HEK293 (cell line): Measurements from ENCODE around the gene YARS2.

Experiments used
- CTCF ChIA-PET: fragments of 350-600 bp; formaldehyde crosslinking; extraction: SDS; loops from one replicate; lab custom pipeline; 2021; ENCODE audit warnings: antibody characterized with exemption; lab: Yijun Ruan, JAX
- POLR2A ChIA-PET: fragments of 300-600 bp; formaldehyde crosslinking; extraction: SDS; loops from one replicate; lab custom pipeline; 2020; ENCODE audit warnings: antibody characterized with exemption, inconsistent platforms; lab: Yijun Ruan, JAX
- H3K27ac ChIP-seq: fragments of 200-500 bp; sonication (Bioruptor generic); 2 replicates; pipeline ENCODE4 v1.5.1; 2014; ENCODE audit warnings: low read depth, low read length, control low read depth, inconsistent platforms; ENCODE audit errors: extremely low read depth
- H3K36me3 ChIP-seq, 2 experiments: fragments of 200-500 bp in 1 of 2; sonication (Bioruptor generic) in 1 of 2; 1 replicate in 1 of 2; 2 replicates in 1 of 2; pipeline ENCODE4 v1.5.1; 2014 to 2017; ENCODE audit warnings: inconsistent platforms in 2 of 2, low read length in 2 of 2; ENCODE audit not compliant: control insufficient read depth in 2 of 2, insufficient read depth in 1 of 2
- H3K4me1 ChIP-seq: fragments of 200-500 bp; sonication (Bioruptor generic); 2 replicates; pipeline ENCODE4 v1.5.1; 2014; ENCODE audit warnings: mild to moderate bottlenecking, low read length, inconsistent platforms; ENCODE audit not compliant: control insufficient read depth, insufficient read depth
- H3K4me3 ChIP-seq: 2 replicates; pipeline ENCODE4 v1.5.1; 2011; ENCODE audit warnings: low read depth, mild to moderate bottlenecking, control low read depth, low read length, moderate library complexity
- H3K9me3 ChIP-seq: fragments of 200-500 bp; sonication (Bioruptor generic); 2 replicates; pipeline ENCODE4 v1.5.1; 2014; ENCODE audit warnings: low read depth, low read length, inconsistent platforms; ENCODE audit not compliant: control insufficient read depth, insufficient read depth
- BCL11A ChIP-seq: fragments of 450-650 bp; formaldehyde crosslinking; IDR thresholded peaks from 2 replicates; pipeline ENCODE4 v1.5.1; 2016; ENCODE audit warnings: low read depth, missing biosample characterization, missing genetic modification characterization
- FEZF1 ChIP-seq: fragments of 450-650 bp; formaldehyde crosslinking; IDR thresholded peaks from 2 replicates; pipeline ENCODE4 v1.5.1; 2016; ENCODE audit warnings: missing biosample characterization, missing genetic modification characterization
- GFI1B ChIP-seq: fragments of 450-650 bp; formaldehyde crosslinking; IDR thresholded peaks from 2 replicates; pipeline ENCODE4 v1.5.1; 2016; ENCODE audit warnings: missing biosample characterization, missing genetic modification characterization
- GLIS1 ChIP-seq: fragments of 450-650 bp; formaldehyde crosslinking; IDR thresholded peaks from 2 replicates; pipeline ENCODE4 v1.5.1; 2016; ENCODE audit warnings: missing biosample characterization, missing genetic modification characterization
- KLF1 ChIP-seq: fragments of 450-650 bp; formaldehyde crosslinking; IDR thresholded peaks from 2 replicates; pipeline ENCODE4 v1.5.1; 2016; ENCODE audit warnings: missing biosample characterization, missing genetic modification characterization
- RBAK ChIP-seq: fragments of 450-650 bp; formaldehyde crosslinking; IDR thresholded peaks from 2 replicates; pipeline ENCODE4 v1.5.1; 2016; ENCODE audit warnings: missing biosample characterization, missing genetic modification characterization
- SALL2 ChIP-seq: fragments of 450-650 bp; formaldehyde crosslinking; IDR thresholded peaks from 2 replicates; pipeline ENCODE4 v1.5.0; 2017; ENCODE audit warnings: missing biosample characterization, mild to moderate bottlenecking, missing genetic modification characterization, borderline replicate concordance
- ZIC2 ChIP-seq: fragments of 450-650 bp; formaldehyde crosslinking; IDR thresholded peaks from 2 replicates; pipeline ENCODE4 v1.5.1; 2016; ENCODE audit warnings: missing biosample characterization, missing genetic modification characterization
- ZNF132 ChIP-seq: fragments of 450-650 bp; formaldehyde crosslinking; IDR thresholded peaks from 2 replicates; pipeline ENCODE4 v1.5.1; 2017; ENCODE audit warnings: missing biosample characterization, missing genetic modification characterization, borderline replicate concordance
- ZNF239 ChIP-seq: fragments of 450-650 bp; formaldehyde crosslinking; IDR thresholded peaks from 2 replicates; pipeline ENCODE4 v1.5.1; 2016; ENCODE audit warnings: missing biosample characterization, missing genetic modification characterization
- ZNF324 ChIP-seq: fragments of 450-650 bp; formaldehyde crosslinking; IDR thresholded peaks from 2 replicates; pipeline ENCODE4 v1.5.1; 2016; ENCODE audit warnings: missing biosample characterization, missing genetic modification characterization
- ZNF530 ChIP-seq: fragments of 450-650 bp; formaldehyde crosslinking; IDR thresholded peaks from 2 replicates; pipeline ENCODE4 v1.5.1; 2016; ENCODE audit warnings: low read depth, missing biosample characterization, missing genetic modification characterization
- ZNF623 ChIP-seq: fragments of 450-650 bp; formaldehyde crosslinking; IDR thresholded peaks from 2 replicates; pipeline ENCODE4 v1.5.1; 2016; ENCODE audit warnings: missing biosample characterization, missing genetic modification characterization
- ZNF629 ChIP-seq: fragments of 450-650 bp; formaldehyde crosslinking; IDR thresholded peaks from 2 replicates; pipeline ENCODE4 v1.5.1; 2017; ENCODE audit warnings: missing biosample characterization, missing genetic modification characterization
- ZNF837 ChIP-seq: fragments of 450-650 bp; formaldehyde crosslinking; IDR thresholded peaks from 2 replicates; pipeline ENCODE4 v1.5.1; 2016; ENCODE audit warnings: missing biosample characterization, missing genetic modification characterization
- ZNF843 ChIP-seq: fragments of 450-650 bp; formaldehyde crosslinking; IDR thresholded peaks from 2 replicates; pipeline ENCODE4 v1.5.1; 2016; ENCODE audit warnings: missing biosample characterization, missing genetic modification characterization
- ZXDB ChIP-seq: fragments of 450-650 bp; formaldehyde crosslinking; IDR thresholded peaks from 2 replicates; pipeline ENCODE4 v1.5.1; 2016; ENCODE audit warnings: missing biosample characterization, missing genetic modification characterization
- TF ChIP-seq, protein P1 (sequence below): fragments of 450-650 bp; IDR thresholded peaks from 2 replicates; pipeline ENCODE4 v1.5.1; 2018; ENCODE audit warnings: missing biosample characterization, mild to moderate bottlenecking, missing genetic modification characterization
- TF ChIP-seq, protein P2 (sequence below): fragments of 450-650 bp; formaldehyde crosslinking; IDR thresholded peaks from 2 replicates; pipeline ENCODE4 v1.5.1; 2017; ENCODE audit warnings: missing biosample characterization, missing genetic modification characterization
- TF ChIP-seq, protein P3 (sequence below): fragments of 450-650 bp; formaldehyde crosslinking; optimal IDR thresholded peaks from 2 replicates; pipeline ENCODE3; 2016; ENCODE audit warnings: missing biosample characterization, mild to moderate bottlenecking, missing genetic modification characterization
- TF ChIP-seq, protein P4 (sequence below): fragments of 450-650 bp; formaldehyde crosslinking; IDR thresholded peaks from 2 replicates; pipeline ENCODE4 v1.5.1; 2017; ENCODE audit warnings: missing biosample characterization, missing genetic modification characterization
- TF ChIP-seq, protein P5 (sequence below): fragments of 450-650 bp; formaldehyde crosslinking; IDR thresholded peaks from 2 replicates; pipeline ENCODE4 v1.5.1; 2017; ENCODE audit warnings: missing biosample characterization, missing genetic modification characterization

YARS2 gene

DNA sequence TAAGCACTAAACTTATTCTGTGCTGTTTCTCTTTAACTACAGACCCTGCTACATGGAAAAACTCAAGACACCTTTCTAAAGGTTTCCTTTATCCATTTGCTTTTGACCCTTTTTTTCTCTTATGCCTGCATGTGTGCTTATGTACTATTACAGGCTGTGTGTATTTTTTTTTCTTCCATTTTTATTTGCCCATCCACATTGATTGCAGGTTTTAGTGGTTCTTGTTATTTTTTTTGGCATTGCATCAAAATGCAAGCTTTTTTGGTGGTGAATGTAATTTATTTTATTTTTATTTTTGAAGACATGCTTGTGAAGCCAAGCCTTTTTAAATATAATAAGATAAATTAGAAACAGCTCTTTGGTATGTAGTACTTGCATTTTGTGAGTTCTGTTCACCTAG, 49.9 kb downstream of the YARS2 start:
- Histone ChIP-seq H3K4me1 (peaks cover 24% of the 10 kb centered on the region), H3K27ac (no peak overlapping the region)
- TF ChIP-seq, protein P1, sequence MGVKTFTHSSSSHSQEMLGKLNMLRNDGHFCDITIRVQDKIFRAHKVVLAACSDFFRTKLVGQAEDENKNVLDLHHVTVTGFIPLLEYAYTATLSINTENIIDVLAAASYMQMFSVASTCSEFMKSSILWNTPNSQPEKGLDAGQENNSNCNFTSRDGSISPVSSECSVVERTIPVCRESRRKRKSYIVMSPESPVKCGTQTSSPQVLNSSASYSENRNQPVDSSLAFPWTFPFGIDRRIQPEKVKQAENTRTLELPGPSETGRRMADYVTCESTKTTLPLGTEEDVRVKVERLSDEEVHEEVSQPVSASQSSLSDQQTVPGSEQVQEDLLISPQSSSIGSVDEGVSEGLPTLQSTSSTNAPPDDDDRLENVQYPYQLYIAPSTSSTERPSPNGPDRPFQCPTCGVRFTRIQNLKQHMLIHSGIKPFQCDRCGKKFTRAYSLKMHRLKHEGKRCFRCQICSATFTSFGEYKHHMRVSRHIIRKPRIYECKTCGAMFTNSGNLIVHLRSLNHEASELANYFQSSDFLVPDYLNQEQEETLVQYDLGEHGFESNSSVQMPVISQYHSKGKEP (tag by site-specific recombination) = peak; percentile 50
- peak; percentile 63 for TF ChIP-seq FEZF1 (tag by site-specific recombination)
- no peak for TF ChIP-seq SALL2 (tag by site-specific recombination)
- TF ChIP-seq, protein P2, sequence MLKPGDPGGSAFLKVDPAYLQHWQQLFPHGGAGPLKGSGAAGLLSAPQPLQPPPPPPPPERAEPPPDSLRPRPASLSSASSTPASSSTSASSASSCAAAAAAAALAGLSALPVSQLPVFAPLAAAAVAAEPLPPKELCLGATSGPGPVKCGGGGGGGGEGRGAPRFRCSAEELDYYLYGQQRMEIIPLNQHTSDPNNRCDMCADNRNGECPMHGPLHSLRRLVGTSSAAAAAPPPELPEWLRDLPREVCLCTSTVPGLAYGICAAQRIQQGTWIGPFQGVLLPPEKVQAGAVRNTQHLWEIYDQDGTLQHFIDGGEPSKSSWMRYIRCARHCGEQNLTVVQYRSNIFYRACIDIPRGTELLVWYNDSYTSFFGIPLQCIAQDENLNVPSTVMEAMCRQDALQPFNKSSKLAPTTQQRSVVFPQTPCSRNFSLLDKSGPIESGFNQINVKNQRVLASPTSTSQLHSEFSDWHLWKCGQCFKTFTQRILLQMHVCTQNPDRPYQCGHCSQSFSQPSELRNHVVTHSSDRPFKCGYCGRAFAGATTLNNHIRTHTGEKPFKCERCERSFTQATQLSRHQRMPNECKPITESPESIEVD (tag by site-specific recombination) = peak; percentile 81
- 0 out of 2 replicates have a peak, but pooled peaks have one; percentile 11 for TF ChIP-seq GFI1B
- TF ChIP-seq ZXDB (tag by site-specific recombination) = peak; percentile 36; the same call in 1 of the 2 replicates
- no peak for TF ChIP-seq ZNF530 (tag by site-specific recombination)
- TF ChIP-seq ZNF843 = peak; percentile 49; the same call in 1 of the 2 replicates
- TF ChIP-seq, all 188 proteins: peak for 6
- ChIA-PET POLR2A (no interaction called here), CTCF (interaction anchor here (0.7 kb wide), 1 partner anchor 26 kb away, joined by 3 read pairs; no protein-coding TSS in a partner anchor)
- Histone ChIP-seq H3K9me3 (no peaks in the 10 kb centered on the region), H3K4me3 (no peak overlapping the region), H3K36me3 (peaks cover 10 to 26% of the 10 kb centered on the region in 2 experiments; a peak in 2 of 3 replicates)

DNA sequence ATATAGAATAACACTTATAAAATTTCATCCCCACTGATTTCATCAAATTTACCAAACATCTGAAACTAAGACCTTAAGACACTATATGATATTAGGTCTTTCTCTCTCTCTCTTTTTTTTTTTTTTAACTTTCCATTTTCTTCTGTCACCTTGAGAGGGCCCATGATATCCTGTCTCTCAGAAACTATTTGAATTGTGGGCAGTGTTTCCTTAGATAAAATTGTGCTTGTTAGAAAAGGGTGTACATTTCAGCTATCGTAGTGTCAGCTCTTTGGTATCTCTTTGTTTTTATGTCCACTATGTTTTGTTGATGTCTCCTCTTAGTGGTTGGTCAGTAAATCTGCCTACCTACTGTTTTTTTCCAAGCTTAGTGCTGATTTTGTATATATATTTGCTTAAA, 52.8 kb downstream of the YARS2 start:
- Histone ChIP-seq H3K4me1 (peaks cover 30% of the 10 kb centered on the region), H3K36me3 (peaks cover 8 to 11% of the 10 kb centered on the region in 2 experiments; a peak in 2 of 3 replicates), H3K27ac (no peak overlapping the region), H3K4me3 (no peak overlapping the region), H3K9me3 (no peaks in the 10 kb centered on the region)
- ChIA-PET POLR2A (no interaction called here), CTCF (interaction anchor here (0.6 to 0.9 kb wide), 2 partner anchors 53 to 295 kb away, joined by 3 to 4 read pairs; partner anchors contain the start of gene YARS2)
- no peak for TF ChIP-seq ZNF837 (tag by site-specific recombination)
- TF ChIP-seq BCL11A (tag by site-specific recombination) = no peak
- TF ChIP-seq, protein P3, sequence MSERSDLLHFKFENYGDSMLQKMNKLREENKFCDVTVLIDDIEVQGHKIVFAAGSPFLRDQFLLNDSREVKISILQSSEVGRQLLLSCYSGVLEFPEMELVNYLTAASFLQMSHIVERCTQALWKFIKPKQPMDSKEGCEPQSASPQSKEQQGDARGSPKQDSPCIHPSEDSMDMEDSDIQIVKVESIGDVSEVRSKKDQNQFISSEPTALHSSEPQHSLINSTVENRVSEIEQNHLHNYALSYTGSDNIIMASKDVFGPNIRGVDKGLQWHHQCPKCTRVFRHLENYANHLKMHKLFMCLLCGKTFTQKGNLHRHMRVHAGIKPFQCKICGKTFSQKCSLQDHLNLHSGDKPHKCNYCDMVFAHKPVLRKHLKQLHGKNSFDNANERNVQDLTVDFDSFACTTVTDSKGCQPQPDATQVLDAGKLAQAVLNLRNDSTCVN (tag by site-specific recombination) = no peak
- TF ChIP-seq ZNF629 (tag by site-specific recombination) = no peak
- TF ChIP-seq, protein P4, sequence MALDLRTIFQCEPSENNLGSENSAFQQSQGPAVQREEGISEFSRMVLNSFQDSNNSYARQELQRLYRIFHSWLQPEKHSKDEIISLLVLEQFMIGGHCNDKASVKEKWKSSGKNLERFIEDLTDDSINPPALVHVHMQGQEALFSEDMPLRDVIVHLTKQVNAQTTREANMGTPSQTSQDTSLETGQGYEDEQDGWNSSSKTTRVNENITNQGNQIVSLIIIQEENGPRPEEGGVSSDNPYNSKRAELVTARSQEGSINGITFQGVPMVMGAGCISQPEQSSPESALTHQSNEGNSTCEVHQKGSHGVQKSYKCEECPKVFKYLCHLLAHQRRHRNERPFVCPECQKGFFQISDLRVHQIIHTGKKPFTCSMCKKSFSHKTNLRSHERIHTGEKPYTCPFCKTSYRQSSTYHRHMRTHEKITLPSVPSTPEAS (tag by site-specific recombination) = no peak
- no peak for TF ChIP-seq ZNF324
- TF ChIP-seq RBAK (tag by site-specific recombination) = no peak

DNA sequence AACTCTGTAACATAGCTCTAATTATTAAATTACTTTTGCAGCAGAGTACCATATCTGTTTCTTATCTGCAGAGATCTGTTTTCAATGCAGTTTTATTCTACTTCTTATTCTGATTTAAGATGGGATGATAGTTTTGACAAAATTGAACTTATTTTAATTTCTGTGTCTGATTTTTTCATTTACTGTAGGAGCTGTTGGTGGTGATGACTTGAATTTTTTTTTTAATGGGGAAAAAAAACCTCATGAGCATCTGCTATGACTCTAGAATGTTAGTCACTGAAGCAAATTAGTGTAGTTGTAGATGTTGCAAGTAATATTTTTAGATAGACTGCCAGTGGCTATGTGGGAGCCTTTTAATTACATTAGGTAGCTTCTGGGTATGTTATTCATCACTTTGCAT, 53.2 kb downstream of the YARS2 start:
- H3K9me3 ChIP-seq = no peaks in the 10 kb centered on the region
- H3K4me3 ChIP-seq = no peak overlapping the region
- H3K27ac ChIP-seq = no peak overlapping the region
- POLR2A ChIA-PET = no interaction called here
- peaks cover 35% of the 10 kb centered on the region for H3K4me1 ChIP-seq
- CTCF ChIA-PET = interaction anchor here (1.1 kb wide), 1 partner anchor 246 kb away, joined by 3 read pairs; no protein-coding TSS in a partner anchor
- peaks cover 4 to 10% of the 10 kb centered on the region in 2 experiments; a peak in 2 of 3 replicates for H3K36me3 ChIP-seq
- TF ChIP-seq KLF1 (tag by site-specific recombination) (no peak), ZNF239 (no peak), ZNF623 (no peak), ZIC2 (tag by site-specific recombination) (no peak), GLIS1 (no peak), ZNF132 (tag by site-specific recombination) (no peak)
- TF ChIP-seq, protein P2 (tag by site-specific recombination) = peak; percentile 74
- TF ChIP-seq, protein P5, sequence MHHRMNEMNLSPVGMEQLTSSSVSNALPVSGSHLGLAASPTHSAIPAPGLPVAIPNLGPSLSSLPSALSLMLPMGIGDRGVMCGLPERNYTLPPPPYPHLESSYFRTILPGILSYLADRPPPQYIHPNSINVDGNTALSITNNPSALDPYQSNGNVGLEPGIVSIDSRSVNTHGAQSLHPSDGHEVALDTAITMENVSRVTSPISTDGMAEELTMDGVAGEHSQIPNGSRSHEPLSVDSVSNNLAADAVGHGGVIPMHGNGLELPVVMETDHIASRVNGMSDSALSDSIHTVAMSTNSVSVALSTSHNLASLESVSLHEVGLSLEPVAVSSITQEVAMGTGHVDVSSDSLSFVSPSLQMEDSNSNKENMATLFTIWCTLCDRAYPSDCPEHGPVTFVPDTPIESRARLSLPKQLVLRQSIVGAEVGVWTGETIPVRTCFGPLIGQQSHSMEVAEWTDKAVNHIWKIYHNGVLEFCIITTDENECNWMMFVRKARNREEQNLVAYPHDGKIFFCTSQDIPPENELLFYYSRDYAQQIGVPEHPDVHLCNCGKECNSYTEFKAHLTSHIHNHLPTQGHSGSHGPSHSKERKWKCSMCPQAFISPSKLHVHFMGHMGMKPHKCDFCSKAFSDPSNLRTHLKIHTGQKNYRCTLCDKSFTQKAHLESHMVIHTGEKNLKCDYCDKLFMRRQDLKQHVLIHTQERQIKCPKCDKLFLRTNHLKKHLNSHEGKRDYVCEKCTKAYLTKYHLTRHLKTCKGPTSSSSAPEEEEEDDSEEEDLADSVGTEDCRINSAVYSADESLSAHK = no peak
- TF ChIP-seq, all 188 proteins: peak for 1
